Caki2 (cell line): ENCODE measurements around the gene UBE2N. TPM values are rescaled to one million over a fixed set of nuclear protein-coding genes. Genes with fewer than 3 reads are reported as not detected.
"Not testable (repeated sequence)": the region's sequence is repeated elsewhere in the genome, so short reads cannot be mapped to it uniquely, and the experiment has no call there.

Source experiments
- DNase-seq: peaks from one replicate; pipeline ENCODE4 v3.0.0-alpha.2; 2015; ENCODE audit warnings: low read depth
- in situ Hi-C: cut with HindIII; loops from 2 replicates; pipeline ENCODE4 v1.10.0; 2016; ENCODE audit warnings: low sequenced_read_pairs, low pct_unique_long_range_greater_than_20kb, mixed read lengths
- total RNA-seq: library from RNA; depleted of rRNA; stranded (reverse); fragments of >200 nt; shearing (Covaris generic); gene quantifications from 2 replicates; pipeline ENCODE4 v1.2.3, GENCODE V29; 2014; ENCODE audit warnings: low replicate concordance

The UBE2N gene
- total RNA-seq, 1 experiment from 2014 or later, result 53.2 TPM

DNA sequence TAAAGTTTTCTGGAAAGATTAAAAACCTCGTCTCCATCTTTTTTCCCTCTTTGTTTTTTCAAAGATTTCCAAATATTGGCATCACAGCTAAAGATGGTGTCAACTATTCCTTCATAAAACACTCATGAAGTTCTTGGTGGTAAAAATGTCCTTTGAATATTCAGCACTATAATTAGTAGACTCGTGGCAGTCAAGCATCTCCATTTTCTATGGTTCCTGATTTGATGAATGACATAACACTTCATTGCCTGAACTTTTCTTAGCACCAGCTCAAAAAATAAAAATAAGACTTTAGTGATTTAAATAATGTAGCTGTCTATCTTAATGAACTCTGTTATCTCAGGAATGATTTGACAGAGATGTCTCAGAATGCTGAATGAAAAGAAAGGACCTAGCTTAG lies 19.7 kb downstream of the UBE2N start:
- DNase-seq, result no peak
- in situ Hi-C loops, result no loop called here

- in situ Hi-C loops, result no loop called here
- DNase-seq, result peak; percentile 11
These were observed 22.2 kb downstream of the UBE2N start for GRCh38 chr12:93419388-93420034.

DNA sequence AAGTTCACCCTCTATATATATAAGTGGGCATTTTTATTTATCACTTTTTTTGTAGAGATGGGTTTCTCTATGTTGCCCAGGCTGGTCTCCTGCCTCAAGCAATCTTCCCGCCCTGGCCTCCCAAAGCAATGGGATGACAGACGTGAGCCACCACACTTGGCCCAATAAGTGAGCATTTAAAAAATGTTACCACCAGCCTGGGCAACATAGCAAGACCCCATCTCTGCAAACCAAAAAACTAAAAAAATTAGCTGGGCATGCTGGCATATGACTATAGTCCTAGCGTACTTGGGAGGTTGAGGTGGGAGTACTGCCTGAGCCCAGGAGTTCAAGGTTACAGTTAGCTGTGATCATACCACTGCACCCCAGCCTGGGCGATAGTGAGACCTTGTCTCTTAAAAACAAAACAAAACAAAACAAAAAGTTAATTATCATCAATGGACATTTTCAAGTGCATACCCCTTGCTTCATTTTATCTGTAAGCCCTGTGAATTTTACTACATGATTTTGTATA lies 23.7 kb downstream of the UBE2N start:
- in situ Hi-C loops, result no loop called here
- no peak for DNase-seq

DNA sequence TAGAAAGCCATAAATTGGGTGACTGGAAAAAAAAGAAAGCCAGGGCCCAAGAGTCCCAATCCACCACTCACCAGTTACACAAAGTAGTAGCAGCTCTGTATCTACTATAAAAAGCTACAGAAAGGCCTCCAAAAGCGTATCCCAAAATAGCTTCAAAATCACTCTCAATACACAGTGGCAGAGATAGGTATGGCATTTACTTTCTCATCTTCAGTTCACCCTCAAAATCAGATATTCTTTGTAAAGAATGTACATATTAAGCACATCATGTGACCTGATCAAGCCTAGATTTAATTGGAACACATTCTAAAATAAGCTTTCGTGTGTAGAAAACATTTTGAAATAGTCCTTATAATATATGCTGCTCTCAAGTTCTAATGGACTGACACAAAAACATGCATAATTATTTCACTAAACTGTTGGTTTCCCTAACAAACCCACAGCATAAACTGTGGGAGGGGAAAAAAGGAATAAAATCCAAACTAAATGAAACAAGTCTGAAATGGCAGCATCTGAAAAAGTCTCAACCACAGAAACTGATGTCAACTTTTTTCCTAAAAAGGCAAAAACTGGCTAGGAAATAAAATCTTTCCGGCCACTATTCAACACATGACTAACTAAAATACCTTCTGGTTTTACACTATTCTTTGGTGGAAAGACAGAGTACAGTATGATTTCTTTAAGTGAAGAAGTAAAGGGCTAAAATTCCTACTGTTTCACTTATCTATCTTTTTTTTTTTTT lies 25.9 kb downstream of the UBE2N start:
- in situ Hi-C loops, result no loop called here
- DNase-seq, result no peak

GRCh38 chr12:93413064-93413463 lies 28.7 kb downstream of the UBE2N start:
- no peak for DNase-seq
- in situ Hi-C loops, result no loop called here

- in situ Hi-C loops, DNase-seq: not testable (repeated sequence)
These were observed 29.4 kb downstream of the UBE2N start for GRCh38 chr12:93412396-93412795.

DNA sequence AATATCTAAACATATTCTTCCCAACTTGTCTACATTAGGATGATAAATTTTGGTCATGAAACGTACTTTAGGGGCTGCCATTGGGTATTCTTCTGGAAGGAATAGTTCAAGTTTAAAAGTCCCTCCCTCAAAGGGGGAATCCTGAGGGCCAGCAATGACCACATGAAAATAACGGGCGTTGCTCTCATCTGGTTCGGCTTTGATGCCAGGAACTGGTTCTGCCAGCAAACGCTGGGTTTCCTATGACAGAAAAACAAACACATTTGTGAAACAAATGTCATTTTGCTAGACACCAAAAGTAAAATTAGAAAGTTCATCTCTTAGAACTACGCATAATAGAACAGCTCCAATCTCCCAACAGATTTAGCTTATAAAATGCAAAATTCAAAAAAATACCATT lies 30.7 kb downstream of the UBE2N start:
- in situ Hi-C loops, DNase-seq: not testable (repeated sequence)

DNA sequence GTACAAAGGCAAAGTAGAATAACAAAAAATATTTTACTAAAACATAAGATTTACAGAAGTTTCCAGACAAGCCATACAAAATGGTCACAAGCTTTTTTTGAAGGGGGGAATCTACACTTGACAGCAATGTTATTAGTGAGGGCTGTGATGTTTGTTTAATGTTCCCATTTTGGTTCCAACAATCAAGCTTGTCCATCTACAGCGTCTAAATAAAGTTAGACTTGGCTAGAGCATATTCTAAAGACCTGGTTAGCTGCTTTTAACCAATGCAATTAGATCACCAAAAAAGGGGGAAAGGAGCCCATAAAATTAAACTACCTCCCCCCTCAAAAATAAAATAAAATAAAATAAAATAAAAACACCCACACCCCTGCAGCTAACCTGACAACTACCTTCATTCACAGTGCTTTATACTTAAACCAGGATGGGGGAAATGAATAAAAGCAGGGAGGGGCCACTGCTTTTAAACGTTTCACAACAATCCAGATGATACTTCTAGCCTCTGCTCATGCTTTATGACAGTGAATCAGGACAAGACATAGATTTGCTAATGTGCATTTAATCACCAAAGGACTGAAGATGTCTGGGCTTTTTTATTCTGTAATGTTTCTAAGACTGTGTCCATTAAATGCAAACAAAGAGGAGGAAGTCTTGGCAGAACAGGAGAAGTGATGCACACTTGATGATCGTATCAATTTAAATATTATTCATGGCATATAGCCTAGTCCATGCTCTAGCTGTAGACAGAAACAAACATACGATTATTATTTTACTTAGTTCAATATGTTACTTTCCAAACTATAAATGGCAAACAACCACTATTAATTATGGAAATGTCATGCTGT lies 32.2 kb downstream of the UBE2N start:
- DNase-seq, in situ Hi-C loops: not testable (repeated sequence)

DNA sequence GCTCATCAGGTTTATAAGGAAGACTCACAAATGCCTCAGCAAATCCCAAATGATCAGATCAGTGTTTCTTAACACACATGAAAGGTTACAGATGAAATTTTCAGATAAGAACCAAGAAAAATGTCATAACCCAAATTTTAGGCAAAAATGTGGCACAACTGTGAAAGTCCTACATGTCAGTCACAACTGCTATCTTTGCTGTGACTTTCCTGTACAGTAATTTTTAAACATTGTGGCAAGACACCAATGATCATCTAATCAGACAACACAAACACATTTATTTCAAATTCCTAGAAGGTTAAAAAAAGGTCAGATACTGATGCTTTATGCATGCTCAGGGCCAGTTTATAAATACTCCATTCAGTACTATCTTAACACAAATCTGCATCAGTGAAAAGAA lies 32.9 kb downstream of the UBE2N start:
- DNase-seq, result no peak
- in situ Hi-C loops, result no loop called here

DNA sequence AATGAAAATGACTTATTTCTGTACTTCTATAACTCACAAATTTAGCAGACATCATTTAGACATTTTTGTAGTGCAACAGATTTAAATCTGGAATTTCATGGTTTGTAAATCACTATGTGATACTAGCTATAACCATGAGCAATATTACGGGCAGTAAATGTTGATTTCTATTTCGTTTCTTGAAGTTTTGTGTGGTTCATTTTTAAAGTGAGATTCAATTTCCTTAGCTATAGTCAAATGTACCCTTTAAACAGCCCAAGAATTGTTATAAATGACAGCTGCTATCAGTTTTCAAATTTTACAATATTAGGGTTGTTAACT lies 33.8 kb downstream of the UBE2N start:
- DNase-seq, result no peak
- in situ Hi-C loops, result no loop called here

DNA sequence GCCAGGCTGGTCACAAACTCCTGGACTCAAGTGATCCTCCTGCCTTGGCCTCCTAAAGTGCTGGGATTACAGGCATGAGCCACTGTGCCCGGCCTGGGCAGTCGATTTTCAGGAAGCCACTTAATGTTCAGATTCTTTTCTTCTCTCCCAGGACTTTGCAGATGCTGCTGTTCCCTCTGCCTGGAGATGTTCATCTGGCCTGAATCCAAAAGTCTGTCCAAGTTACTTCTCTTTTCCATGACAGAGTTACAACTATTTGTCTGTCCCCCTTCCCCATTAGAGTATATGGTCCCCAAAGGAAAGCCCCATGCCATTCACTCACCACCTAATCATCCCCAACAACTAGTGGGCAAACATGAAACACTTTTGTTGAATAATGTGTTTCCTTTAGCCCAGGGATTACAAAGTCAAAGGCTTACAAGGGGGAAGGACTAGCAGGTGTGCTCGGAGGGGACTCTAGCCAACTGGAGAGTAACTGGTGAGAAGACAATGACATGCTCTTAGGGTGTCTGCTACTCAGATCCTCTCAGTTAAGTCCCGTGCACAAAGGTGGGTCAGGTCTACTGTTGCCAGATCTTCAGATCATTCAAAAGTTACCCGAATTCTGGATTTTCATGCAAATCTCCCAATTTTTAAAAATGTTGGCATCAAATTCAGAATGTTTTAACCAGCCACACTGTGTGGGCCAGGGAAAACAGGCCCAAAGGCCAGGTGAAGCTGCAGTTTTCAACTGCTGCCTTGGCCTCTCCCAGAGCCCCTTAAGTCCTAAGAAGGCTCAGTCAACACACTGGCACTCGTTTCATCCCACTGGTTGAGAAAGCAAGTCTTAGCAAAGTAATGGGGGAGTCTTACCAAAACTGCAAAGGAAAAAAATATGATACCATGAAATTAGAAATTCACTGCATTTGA lies 34.4 kb downstream of the UBE2N start:
- no peak for DNase-seq
- in situ Hi-C loops, result no loop called here

- in situ Hi-C loops, result no loop called here
- DNase-seq, result no peak
These were observed 36.5 kb downstream of the UBE2N start for GRCh38 chr12:93404961-93405849.

DNA sequence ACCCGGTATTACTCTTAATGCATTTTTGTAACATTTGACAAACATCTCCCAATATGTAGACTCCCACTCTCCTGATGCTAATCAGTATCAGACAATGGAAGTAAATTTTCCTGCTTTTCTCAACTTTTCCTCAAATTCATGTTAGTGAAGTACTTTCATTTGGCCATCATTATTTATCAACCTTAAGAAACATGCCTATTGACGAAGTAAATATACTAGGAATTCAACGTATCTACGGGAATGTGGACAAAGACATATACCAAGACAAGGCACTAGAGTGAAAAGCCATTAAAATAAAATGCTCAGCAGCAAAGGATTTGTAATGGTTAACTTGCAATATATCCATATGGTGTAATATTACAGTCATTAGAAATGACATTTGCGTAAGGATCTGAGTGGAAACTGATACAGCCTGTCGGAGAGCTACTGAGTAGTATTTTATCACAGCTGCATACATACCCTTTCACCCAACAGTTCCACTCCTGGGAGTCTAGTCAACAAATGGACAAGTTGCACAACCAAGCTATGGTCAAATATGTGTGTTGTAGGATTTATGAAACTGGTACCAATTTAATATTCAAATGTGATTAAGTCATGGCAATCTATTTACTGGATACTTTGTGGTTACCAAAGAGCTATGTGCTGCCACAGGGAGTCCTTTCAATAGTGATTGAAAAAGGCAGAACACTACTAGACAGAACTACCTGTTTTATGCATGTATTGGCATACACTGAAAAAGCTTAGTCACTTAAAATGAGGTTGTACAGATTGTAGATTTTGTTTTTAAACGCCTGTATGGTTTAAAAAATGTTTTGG lies 37.6 kb downstream of the UBE2N start:
- DNase-seq, result no peak
- in situ Hi-C loops, result no loop called here

DNA sequence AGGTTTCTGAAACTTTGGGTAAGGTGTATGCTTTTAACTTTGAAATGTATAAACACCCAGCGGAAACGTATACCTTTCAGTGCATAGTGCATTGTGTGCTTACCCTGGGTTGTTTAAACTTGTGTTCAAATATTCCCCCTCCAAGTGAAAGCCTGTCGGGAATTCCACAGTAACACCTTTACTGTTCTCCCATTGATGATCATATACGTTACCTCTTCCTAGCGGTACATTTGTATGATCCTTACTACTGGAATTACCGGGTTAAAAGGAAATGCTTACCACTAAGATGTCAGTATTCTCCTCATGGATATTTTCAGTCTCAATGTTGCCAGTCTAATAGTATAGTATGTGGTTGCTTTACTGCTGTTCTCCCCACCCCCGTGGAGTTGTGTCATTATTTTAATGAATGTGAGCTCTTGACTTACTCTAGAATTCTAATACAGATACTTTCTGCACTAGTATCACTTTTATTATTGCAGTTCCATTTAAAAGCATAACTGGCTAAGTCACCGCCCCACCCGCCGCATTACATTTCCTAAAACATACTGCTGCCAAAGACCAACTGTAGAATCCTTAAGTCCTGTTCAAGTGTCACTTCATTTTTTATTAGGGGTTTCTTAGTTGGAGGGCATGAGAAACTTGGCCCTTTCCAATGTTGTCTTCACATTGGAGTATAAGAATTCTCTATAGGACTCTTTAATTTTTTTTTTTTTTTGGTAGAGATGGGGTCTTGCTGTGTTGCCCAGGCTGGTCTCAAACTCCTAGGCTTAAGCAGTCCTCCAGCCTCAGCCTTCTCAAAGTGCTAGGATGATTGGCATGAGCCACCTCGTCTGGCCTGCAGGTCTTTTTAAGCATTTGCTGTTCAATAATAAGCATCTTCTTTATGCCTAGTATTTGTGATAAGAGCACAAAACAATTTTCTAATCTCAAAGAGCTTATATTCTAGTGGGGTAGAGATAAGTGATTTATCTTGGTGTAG lies 39.1 kb downstream of the UBE2N start:
- in situ Hi-C loops, result no loop called here
- DNase-seq, result no peak

GRCh38 chr12:93399183-93399863 lies 42.4 kb downstream of the UBE2N start:
- in situ Hi-C loops, DNase-seq: not testable (repeated sequence)
